ENCODE data around the gene PSAP.

The PSAP gene

GRCh38 chr10:71782221-71782916, 68.7 kb downstream of the PSAP start:
- no peak for DNase-seq

GRCh38 chr10:71780719-71781118, 70.3 kb downstream of the PSAP start:
- DNase-seq, result no peak

- DNase-seq, result no peak
These were observed 70.9 kb downstream of the PSAP start for GRCh38 chr10:71780156-71780555.

GRCh38 chr10:71779641-71780040, 71.4 kb downstream of the PSAP start:
- no peak for DNase-seq

- no peak for DNase-seq
These were observed 72.8 kb downstream of the PSAP start for GRCh38 chr10:71778071-71778825.

GRCh38 chr10:71777213-71777985, 73.7 kb downstream of the PSAP start:
- no peak for DNase-seq

- no peak for DNase-seq
These were observed 74.5 kb downstream of the PSAP start for GRCh38 chr10:71776481-71776925.

GRCh38 chr10:71774916-71775702, 75.9 kb downstream of the PSAP start:
- DNase-seq, result no peak

- peak; percentile 91 for DNase-seq
These were observed 77.7 kb downstream of the PSAP start, which contains the start of gene VSIR for GRCh38 chr10:71773221-71773971. VSIR (minus strand) TSS chr10:71773520; CDS start chr10:71773439, 81 bp downstream.

GRCh38 chr10:71772832-71773220, 78.2 kb downstream of the PSAP start:
- no peak for DNase-seq

GRCh38 chr10:71771821-71772617, 79.0 kb downstream of the PSAP start:
- DNase-seq, result peak; percentile 27

GRCh38 chr10:71771204-71771603, 79.8 kb downstream of the PSAP start:
- DNase-seq, result no peak

- DNase-seq, result no peak
These were observed 80.3 kb downstream of the PSAP start for GRCh38 chr10:71770789-71771188.

GRCh38 chr10:71770255-71770654, 80.8 kb downstream of the PSAP start:
- no peak for DNase-seq

- DNase-seq, result no peak
These were observed 81.7 kb downstream of the PSAP start for GRCh38 chr10:71769279-71769823.

- no peak for DNase-seq
These were observed 83.5 kb downstream of the PSAP start for GRCh38 chr10:71767420-71768035.

- no peak for DNase-seq
These were observed 84.2 kb downstream of the PSAP start for GRCh38 chr10:71766717-71767419.

All from effector CD8-positive, alpha-beta T cell (primary cell).